GM21390 (cell line): ENCODE measurements around the gene OBSL1.

Source experiments
- ATAC-seq: cut with Tn5 transposase; IDR thresholded peaks from one replicate; pipeline ENCODE4 v1.9.1; 2021; ENCODE audit not compliant: unreplicated experiment

The OBSL1 gene

DNA sequence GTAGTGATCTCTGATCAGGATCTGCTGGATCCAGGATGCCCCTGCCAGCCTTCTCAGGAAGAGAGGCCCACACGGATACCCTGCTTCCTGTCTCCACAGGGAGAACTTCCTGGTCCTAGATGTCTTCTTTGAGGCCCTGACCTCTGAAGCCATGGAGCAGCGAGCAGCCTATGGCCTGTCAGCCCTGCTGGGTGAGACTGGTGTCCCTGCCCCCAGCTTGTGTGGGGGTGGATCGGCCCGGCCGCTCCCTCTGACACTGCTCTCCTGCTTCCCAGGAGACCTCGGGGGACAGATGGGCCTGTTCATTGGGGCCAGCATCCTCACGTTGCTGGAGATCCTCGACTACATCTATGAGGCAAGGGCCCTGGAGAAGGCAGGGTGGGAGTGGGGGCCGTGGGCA lies 34.4 kb downstream of the OBSL1 start:
- ATAC-seq: no peak

- no peak for ATAC-seq
These were observed 34.9 kb downstream of the OBSL1 start for GRCh38 chr2:219536425-219536824.

DNA sequence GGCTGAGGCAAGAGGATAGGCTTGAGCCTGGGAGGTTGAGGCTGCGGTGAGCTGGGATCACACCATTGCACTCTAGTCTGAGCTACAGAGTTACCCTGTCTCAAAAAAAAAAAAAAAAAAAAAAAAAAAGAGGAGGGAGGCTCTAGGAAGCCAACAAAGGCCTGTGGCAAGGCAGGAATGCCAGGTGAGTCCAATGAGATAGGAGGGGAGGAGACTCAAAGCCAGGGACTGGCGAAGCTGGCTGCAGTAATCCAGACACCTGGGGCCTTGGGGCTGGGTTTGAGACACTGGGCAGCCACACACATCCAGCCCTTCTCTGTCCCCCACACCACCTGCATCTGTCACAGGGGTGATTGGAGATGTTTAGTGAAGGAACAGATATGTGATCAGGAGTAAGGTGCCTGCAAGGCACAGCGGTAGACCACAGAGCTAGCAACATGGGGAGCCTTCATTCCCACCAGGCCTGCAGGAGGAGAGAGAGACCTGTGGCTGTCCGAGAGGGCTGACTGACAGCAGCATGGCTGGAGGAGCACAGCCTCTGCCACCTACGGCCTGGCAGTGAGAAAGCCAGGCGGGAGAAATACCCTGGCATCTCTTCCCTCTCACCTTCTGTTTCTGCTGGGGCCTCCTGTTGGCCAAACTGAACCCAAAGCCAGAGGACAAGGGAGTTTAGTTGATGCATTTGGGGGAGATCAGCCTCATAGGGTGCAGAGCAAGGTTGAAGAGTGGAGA lies 37.2 kb downstream of the OBSL1 start:
- no peak for ATAC-seq

- no peak for ATAC-seq
These were observed 39.0 kb downstream of the OBSL1 start for GRCh38 chr2:219532378-219532649.

- ATAC-seq: no peak
These were observed 39.5 kb downstream of the OBSL1 start for GRCh38 chr2:219531639-219532377.

- ATAC-seq: peak; percentile 88
These were observed 41.0 kb downstream of the OBSL1 start for GRCh38 chr2:219530048-219530963.

DNA sequence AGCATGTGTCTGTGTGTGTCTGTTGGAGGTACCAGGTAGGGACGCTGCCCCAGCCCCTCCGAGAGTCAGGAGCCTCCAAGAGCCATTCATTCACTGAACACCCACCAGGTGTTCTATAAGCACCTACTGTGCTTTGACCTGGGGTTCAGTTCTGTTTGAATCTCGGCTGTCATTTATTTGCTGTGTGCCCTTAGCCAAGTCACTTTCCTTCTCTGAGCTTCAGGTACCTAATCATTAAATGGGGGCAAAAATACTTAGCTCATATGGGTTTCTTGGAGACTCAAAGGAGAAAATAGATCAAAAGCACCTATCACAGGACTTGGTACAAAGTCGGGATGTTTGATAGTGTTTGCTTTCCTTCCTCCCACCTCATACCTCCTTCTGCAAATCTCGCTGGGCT lies 43.9 kb downstream of the OBSL1 start:
- no peak for ATAC-seq

DNA sequence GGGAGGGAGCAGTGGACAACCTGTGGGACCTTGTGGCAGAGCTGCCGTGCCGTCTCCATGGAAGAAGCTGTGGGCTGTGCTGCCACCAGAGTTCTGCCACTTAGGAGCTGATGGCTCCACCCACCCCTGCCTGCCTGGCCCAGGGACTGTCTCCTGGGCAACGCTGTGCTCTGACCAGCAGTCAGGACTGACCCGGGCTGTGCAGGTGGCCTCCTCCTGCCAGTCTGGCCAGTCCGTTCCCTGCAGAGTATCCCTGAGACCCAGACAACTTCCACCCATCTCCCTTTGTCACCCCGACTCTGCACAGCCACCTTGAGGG lies 44.3 kb downstream of the OBSL1 start:
- no peak for ATAC-seq

GRCh38 chr2:219526320-219527075 lies 44.8 kb downstream of the OBSL1 start:
- no peak for ATAC-seq

DNA sequence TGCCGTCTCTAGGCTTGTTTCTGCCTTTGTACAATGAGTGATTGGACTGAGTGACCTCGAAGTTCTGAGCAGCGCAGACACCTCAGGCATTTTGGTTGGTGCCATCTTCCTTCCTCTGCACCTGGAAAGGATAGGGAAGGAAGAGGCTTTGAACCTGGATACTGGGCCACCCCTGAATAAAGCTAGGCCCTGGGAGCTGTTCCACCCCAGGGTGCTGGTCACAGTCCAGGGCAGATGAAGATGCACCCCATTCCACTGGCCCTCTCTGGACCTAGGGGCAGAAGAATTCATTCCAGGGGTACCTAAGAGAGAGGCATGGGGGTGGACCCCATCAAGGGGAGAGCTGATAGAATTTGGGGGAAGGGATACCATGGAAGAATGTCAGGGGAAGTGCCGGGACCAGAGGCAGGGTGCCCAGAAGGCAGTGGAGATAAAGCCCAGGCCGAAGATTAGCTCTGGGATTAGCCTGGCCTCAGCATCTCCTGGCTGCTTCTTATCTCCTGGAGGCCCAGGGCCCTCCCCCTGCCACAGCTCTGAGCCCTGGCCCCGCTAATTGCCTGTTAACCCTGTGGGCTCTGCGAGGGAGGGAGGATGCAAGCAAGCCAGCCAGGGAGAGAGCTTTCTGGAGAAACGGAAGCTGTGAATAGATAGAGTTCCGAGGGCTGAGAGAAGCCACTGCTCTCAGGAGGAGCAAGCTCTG lies 45.7 kb downstream of the OBSL1 start:
- ATAC-seq: no peak

DNA sequence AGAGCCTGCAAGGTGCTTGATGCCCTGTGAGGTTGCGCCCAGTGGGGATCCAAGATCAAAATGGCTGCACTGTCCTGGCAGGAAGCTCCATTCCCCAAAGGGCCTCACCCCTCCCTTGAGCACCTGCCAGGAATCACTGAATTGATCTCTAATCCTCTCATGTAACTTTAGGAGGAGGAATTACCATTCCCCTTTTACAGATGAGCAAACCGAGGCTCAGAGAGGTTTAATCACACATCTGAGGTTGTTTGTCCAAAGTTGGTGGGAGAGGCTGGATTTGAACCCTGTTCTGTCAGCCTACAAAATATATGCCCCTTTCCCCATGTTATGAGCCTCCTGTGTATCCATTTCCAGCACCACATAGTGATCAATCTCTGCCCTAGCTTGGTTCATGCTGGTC lies 46.5 kb downstream of the OBSL1 start:
- ATAC-seq: no peak

DNA sequence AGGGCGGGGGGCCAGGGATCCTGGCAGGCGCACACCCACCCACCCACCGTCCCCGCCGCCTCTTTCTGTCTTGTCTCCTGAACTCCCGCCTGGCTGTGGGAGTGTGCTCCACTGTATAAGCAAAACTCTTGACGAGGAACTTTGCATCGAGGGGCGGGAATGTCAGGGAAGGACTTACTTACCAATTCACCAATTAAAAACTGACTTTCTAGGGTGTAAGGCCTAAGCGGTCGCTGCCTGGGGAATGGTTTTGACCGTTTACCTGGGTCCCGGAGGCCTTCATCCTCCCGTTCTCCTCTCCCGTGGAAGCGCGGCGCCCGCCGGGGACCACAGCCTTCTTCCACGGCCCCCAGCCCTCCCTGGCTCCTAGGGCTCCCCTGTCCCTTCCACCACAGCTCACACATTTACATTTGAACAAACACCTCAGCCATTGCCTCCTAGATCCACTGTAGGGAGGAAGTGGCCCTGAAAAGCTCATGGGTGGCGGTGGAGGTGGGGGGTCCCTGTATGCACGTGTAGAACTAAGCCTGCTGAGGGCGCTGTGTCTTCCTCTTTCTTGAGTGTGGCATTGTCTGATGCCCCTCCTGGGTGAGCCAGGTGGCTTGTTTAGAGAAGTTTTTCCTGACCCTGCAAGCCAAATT lies 48.2 kb downstream of the OBSL1 start:
- no peak for ATAC-seq

DNA sequence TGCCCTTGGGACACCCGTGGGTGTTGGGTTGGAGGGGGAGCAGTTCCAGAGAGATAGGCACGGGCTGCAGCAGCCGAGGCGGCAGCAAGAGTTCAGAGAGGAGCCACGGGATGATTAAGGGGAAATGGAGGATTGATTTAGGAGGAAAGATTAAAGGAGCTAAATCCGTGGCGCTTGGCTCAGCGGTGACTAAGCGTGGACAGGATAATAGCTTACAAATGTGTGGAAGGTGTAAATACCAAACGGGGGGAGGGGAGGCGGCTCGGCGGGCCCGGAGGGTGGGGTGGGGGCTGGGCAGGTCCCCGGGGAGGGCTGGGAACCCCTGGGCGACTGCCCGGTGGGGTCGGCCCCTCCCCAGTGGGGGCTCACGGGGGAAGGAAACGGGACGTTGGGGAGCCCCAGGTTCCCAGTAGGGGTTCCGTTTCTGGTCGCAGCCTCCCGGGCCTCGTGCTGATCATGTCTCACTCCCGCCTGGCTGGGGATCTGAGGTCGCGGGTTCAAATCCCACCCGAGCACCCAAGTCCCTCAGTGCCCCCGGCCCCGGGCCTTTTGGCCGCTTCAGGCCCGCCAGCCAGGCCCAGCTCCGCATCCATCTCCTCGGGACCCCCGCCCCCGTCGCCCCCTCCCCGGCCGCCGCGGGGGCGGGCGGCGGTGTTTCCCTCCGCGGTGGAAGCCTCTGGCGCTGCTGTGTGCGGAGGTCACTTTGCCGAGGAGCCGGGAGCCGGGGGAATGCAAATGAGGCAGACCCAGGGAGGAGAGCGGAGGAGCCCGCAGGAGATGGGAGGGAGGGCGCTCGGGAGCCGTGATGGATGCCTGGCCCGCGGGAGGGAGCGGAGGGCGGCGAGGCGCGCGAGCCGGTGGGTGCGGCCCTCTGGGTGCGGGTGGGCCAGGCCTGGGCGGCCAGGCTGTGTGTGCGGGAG lies 49.0 kb downstream of the OBSL1 start:
- ATAC-seq: no peak

DNA sequence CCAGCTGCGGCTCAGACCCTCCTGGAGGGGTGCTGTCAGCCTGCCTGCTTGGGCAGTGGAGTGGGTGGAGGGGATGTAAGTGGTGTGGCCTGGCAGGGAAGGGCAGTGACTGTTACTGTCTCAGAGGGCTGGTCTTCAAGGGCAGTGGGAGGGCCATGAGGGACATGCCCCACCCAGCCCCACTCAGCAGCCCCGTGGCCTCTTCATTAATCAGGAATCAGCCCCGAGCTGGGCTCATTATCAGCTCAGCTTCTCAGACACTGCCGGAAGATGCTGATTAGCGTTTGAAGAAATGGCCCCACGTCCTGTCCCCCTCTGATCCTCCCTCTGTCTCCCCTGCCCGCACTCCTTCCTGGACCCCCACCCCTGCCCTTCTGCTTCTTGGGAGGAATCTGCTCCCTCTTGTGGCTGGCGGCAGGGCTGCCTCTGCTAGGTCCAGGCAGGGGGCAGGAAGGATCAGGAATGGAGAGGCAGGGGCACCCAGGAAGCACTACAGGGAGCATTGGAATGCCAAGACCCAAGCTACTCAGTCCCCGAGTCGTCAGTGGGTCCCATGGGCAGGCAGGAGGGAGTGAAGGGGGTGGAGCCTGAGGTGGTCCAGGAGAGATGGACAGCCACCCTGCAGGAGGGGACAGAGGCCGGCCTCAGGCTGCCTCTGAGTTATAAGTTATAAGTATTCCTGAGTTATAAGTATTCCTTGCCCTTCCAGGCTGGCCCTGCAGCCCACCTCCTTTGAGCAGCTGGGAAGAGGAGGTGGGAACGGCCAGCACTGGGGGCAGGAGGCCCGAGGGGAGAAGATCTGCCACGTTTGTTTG lies 50.1 kb downstream of the OBSL1 start:
- no peak for ATAC-seq

- ATAC-seq: no peak
These were observed 51.3 kb downstream of the OBSL1 start for GRCh38 chr2:219520079-219520478.

DNA sequence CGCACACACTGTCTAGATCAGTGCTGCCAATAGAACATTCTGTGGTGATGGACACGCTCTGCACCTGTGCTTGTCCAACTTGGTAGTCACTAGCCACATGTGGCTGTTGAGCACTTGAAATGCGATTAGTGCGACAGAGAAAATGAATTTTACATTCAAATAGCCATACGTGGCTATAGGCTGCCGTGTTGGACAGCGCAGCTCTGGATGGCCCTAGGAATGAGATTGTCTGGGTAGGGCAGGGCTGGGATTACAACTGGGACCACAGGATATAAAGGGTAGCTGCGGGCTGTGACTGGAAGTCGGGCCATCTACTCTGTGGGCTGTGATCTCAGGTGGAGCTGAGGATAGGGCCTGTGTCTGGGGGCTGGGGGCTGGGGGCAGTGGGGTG lies 51.8 kb downstream of the OBSL1 start:
- no peak for ATAC-seq

DNA sequence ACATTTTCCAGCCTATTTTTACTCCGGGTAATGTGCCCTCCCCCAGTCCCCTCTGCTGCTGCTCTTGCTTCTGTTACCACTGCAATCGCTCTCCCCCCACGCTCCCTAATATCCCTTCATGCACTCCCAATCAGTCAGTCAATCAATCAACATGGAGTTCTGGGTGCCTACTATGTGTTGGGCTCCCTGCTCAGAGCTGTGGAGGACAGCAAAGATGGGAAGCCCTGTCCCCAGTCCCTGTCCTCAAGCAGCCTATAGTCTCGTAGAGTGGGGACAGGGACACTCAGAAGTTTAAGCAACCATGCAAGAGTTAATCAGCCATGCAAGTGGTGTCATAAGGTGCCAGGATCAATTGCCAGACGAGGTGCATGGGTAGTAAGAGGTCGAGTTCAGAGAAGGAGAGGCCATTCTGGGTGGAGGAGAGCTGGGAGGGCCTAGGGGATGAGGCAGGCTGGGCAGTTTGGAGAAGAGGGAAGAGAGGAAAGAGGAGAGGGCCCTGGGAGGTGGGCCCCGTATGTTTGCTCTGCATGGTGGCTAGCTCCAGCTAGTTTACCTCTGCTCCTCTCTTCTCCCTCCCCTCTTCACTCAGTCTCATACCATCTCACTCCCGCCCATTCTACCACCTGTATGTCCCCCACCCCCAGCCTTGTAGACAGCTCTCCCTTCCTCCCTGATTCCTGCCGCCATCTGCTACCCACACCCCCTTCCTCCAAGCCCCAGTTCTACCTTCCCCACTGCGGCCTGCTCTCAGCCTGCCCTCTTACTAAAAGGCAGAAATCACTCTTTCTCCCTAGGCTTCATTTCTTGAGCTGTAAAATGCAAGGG lies 53.2 kb downstream of the OBSL1 start:
- ATAC-seq: no peak
